GM12801 (cell line): ENCODE data around the gene TCF4.

Experiments used
- CTCF ChIP-seq: IDR thresholded peaks from one replicate; pipeline ENCODE4 v1.5.1; 2011; ENCODE audit warnings: control low read depth; ENCODE audit not compliant: insufficient read length; ENCODE audit errors: extremely low read depth

TCF4 gene

GRCh38 chr18:55381277-55381676 is 206.7 kb downstream of the TCF4 start:
- no peak for TF ChIP-seq CTCF

- no peak for TF ChIP-seq CTCF
Measured at GRCh38 chr18:55380589-55380988, 207.4 kb downstream of the TCF4 start.

- TF ChIP-seq CTCF = no peak
Measured at GRCh38 chr18:55376387-55376786, 211.6 kb downstream of the TCF4 start.

- no peak for TF ChIP-seq CTCF
Measured at GRCh38 chr18:55375930-55376329, 212.1 kb downstream of the TCF4 start.

- no peak for TF ChIP-seq CTCF
Measured at GRCh38 chr18:55374741-55375140, 213.3 kb downstream of the TCF4 start.

GRCh38 chr18:55372209-55372608 is 215.8 kb downstream of the TCF4 start:
- TF ChIP-seq CTCF = no peak

- TF ChIP-seq CTCF = no peak
Measured at GRCh38 chr18:55370936-55371335, 217.1 kb downstream of the TCF4 start.

- TF ChIP-seq CTCF = no peak
Measured at GRCh38 chr18:55369346-55369745, 218.6 kb downstream of the TCF4 start.
